Ishikawa (cell line): ENCODE measurements around the gene SV2B.

ENCODE experiments used
- CEBPB ChIP-seq: IDR thresholded peaks from 2 replicates; pipeline ENCODE4 v1.6.1; 2012
- CREB1 ChIP-seq: IDR thresholded peaks from 2 replicates; pipeline ENCODE4 v1.6.1; 2012; ENCODE audit warnings: low read depth
- EGR1 ChIP-seq: IDR thresholded peaks from 2 replicates; pipeline ENCODE4 v1.6.1; 2012
- EP300 ChIP-seq: IDR thresholded peaks from 2 replicates; pipeline ENCODE4 v1.6.1; 2012; ENCODE audit warnings: borderline replicate concordance
- TEAD4 ChIP-seq: IDR thresholded peaks from 2 replicates; pipeline ENCODE4 v1.6.1; 2012
- USF1 ChIP-seq: IDR thresholded peaks from 2 replicates; pipeline ENCODE4 v1.6.1; 2012
- TF ChIP-seq, protein P1 (sequence below): IDR thresholded peaks from 2 replicates; pipeline ENCODE4 v1.6.1; 2012

SV2B gene

GRCh38 chr15:91348752-91349500, 248.9 kb downstream of the SV2B start:
- TF ChIP-seq CEBPB: no peak
- no peak for TF ChIP-seq TEAD4
- TF ChIP-seq EGR1: no peak
- no peak for TF ChIP-seq USF1
- TF ChIP-seq EP300: no peak
- TF ChIP-seq, protein P1, sequence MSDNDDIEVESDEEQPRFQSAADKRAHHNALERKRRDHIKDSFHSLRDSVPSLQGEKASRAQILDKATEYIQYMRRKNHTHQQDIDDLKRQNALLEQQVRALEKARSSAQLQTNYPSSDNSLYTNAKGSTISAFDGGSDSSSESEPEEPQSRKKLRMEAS: no peak
- TF ChIP-seq CREB1: no peak
